Psoas muscle (tissue), 8 donors: ENCODE measurements around the gene CLCF1. TPM values are rescaled to one million over a fixed set of nuclear protein-coding genes. Genes with fewer than 3 reads are reported as not detected.

ENCODE experiments used
- ATAC-seq, 4 donors: fragments of 200-7000 bp; cut with Tn5 transposase; one replicate each; pipeline ENCODE4 v1.9.1; 2020; ENCODE audit warnings: moderate library complexity in 3 of 4, mild to moderate bottlenecking in 2 of 4
- DNase-seq, 2 donors: peaks; one replicate each; pipeline ENCODE4 v3.0.0-alpha.2; 2020
- H3K27ac ChIP-seq: fragments of 200-600 bp; one replicate; pipeline ENCODE4 v1.8.0; 2022
- H3K27me3 ChIP-seq, 3 donors: fragments of 200-600 bp in 1 of 3; one replicate each; pipeline versions ENCODE4 v1.6.1 to v1.8.0; 2013 to 2022; ENCODE audit warnings: low read length in 2 of 3, mild to moderate bottlenecking in 2 of 3, moderate library complexity in 1 of 3; ENCODE audit not compliant: insufficient read depth in 3 of 3
- H3K36me3 ChIP-seq, 2 donors: fragments of 200-600 bp in 1 of 2; one replicate each; pipeline versions ENCODE4 v1.6.1 to v1.8.0; 2013 to 2022; ENCODE audit warnings: low read depth in 1 of 2, mild to moderate bottlenecking in 1 of 2, moderate library complexity in 1 of 2; ENCODE audit not compliant: insufficient read depth in 1 of 2
- H3K4me1 ChIP-seq: fragments of 200-600 bp; one replicate; pipeline ENCODE4 v1.8.0; 2022
- H3K4me3 ChIP-seq: fragments of 200-600 bp; one replicate; pipeline ENCODE4 v1.8.0; 2022; ENCODE audit warnings: mild to moderate bottlenecking
- H3K9me3 ChIP-seq: fragments of 200-600 bp; one replicate; pipeline ENCODE4 v1.8.0; 2022
- WGBS, 3 donors: extraction: QIAGEN DNeasy Blood & Tissue Kit; methylation state at CpG; one replicate each; pipeline versions ENCODE4 v1.1.6 to v1.1.7; 2013; 5-methylcytosine and 5-hydroxymethylcytosine counted together
- intact Hi-C, 2 donors: fragments of 100-400 bp; cut with DNase I; formaldehyde crosslinking; loops; one replicate each; pipeline versions ENCODE4 v1.11.0 to v1.14.2; 2022
- polyA plus RNA-seq, 3 donors: library from polyadenylated mRNA; stranded (reverse); fragments of 200-250 nt; gene quantifications; one replicate each; pipeline ENCODE4 v1.2.3, GENCODE V29; 2013
- total RNA-seq, 4 donors: library from RNA; stranded (reverse); fragmentation: NEBNext Ultra II Directional in 2 of 4; extraction: Animal tissue kit (Norgen Biotek cat#: 25700) in 2 of 4; gene quantifications; one replicate each; pipeline versions ENCODE4 v1.2.1 to v1.2.4, GENCODE V29; 2021 to 2023
- TF ChIP-seq, protein P1 (sequence below): fragments of 200-600 bp; IDR thresholded peaks from one replicate; pipeline ENCODE4 v1.8.0; 2022; ENCODE audit warnings: antibody characterized with exemption
- donor health status: healthy with polysubstance abuse.
- donor health status: DM: no; HTN: no; CAD: no; lungs with moderate emphysema.
- donor health status: Bipolar disorder and iron deficiency.
- donor health status: healthy.
- donor health status: DM: yes; HTN: yes; CAD: no.
- donor health status: DM: no; HTN: no; CAD: no.
- donor health status: DM: no; HTN: no; CAD: no.
- donor health status: DM: yes; HTN: yes; CAD: no.

CLCF1 gene
- total and polyA plus RNA-seq, 7 donors = 0.44 to 6.5 (median 0.69) TPM

GRCh38 chr11:67357831-67358670 is 15.3 kb downstream of the CLCF1 start:
- peaks cover 36% of the 10 kb centered on the region for H3K4me1 ChIP-seq
- TF ChIP-seq, protein P1, sequence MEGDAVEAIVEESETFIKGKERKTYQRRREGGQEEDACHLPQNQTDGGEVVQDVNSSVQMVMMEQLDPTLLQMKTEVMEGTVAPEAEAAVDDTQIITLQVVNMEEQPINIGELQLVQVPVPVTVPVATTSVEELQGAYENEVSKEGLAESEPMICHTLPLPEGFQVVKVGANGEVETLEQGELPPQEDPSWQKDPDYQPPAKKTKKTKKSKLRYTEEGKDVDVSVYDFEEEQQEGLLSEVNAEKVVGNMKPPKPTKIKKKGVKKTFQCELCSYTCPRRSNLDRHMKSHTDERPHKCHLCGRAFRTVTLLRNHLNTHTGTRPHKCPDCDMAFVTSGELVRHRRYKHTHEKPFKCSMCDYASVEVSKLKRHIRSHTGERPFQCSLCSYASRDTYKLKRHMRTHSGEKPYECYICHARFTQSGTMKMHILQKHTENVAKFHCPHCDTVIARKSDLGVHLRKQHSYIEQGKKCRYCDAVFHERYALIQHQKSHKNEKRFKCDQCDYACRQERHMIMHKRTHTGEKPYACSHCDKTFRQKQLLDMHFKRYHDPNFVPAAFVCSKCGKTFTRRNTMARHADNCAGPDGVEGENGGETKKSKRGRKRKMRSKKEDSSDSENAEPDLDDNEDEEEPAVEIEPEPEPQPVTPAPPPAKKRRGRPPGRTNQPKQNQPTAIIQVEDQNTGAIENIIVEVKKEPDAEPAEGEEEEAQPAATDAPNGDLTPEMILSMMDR = no peak
- 78 to 82% (median 80%) methylated on average over 12 of the region's 12 CpGs for WGBS, 3 donors
- no peaks in the 10 kb centered on the region for H3K9me3 ChIP-seq
- H3K4me3 ChIP-seq = no peak overlapping the region
- intact Hi-C loops = loop anchor here (1.0 to 2.0 kb wide), 3 partner anchors 24 to 149 kb away; no protein-coding TSS in a partner anchor
- ATAC-seq = no peak
- H3K27ac ChIP-seq = no peak overlapping the region
- H3K27me3 ChIP-seq = no peaks in the 10 kb centered on the region
- no peaks in the 10 kb centered on the region for H3K36me3 ChIP-seq
- no peak for DNase-seq

DNA sequence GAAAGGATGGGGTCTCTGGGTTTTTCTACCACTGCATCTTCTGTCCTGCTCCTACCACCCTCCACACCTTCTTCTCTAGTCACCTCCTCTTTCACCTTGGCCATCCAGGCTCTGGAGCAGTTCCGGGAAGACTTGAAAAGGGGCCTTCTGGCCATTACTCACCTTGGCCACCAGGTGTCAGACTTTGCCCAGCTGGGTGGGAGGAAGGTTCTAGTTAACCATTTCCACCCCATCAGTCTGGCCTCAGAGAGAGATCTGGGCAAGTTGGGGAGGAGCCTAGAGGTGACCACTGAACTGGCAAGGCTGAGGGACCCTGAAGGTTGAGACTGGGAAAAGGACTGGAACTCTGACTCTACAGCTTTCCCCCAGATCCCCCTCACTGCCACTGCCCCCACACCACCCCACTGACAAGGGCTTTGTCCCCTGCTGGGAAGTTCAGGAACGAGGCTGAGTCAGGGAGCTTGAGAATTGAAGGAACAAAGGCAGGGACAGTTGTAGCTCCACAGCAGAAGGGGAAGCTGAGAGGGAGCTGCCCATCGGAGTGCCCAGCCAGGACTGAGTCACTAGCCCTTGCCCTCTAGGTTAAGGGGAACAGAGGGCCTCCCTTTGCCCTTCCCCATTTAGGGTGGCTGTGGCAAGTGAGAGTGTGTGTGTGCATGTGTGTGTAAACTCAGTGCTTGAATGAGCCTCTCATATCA is 16.4 kb downstream of the CLCF1 start:
- H3K27me3 ChIP-seq = no peaks in the 10 kb centered on the region
- DNase-seq (peak in 1 of 2 donors; percentile 79), ATAC-seq (peak; percentile 20 to 37 (median 30))
- H3K4me3 ChIP-seq = no peak overlapping the region
- intact Hi-C loops = loop anchor here (1.0 to 2.0 kb wide), 3 partner anchors 25 to 150 kb away; no protein-coding TSS in a partner anchor
- 23 to 29% (median 24%) methylated on average over 3 of the region's 3 CpGs for WGBS, 3 donors
- peaks cover 40% of the 10 kb centered on the region for H3K4me1 ChIP-seq
- TF ChIP-seq, protein P1 = peak; percentile 89
- no peaks in the 10 kb centered on the region for H3K9me3 ChIP-seq
- no peaks in the 10 kb centered on the region for H3K36me3 ChIP-seq
- peak overlapping the region; percentile 99 for H3K27ac ChIP-seq

GRCh38 chr11:67356387-67356863 is 17.0 kb downstream of the CLCF1 start:
- Histone ChIP-seq H3K27ac (peak overlapping the region; percentile 99), H3K4me1 (peaks cover 46% of the 10 kb centered on the region), H3K4me3 (no peak overlapping the region), H3K27me3 (no peaks in the 10 kb centered on the region), H3K36me3 (no peaks in the 10 kb centered on the region), H3K9me3 (no peaks in the 10 kb centered on the region)
- TF ChIP-seq, protein P1 = no peak
- peak in 1 of 2 donors; percentile 52 for DNase-seq
- intact Hi-C loops = loop anchor here (2.0 kb wide), 2 partner anchors 26 to 150 kb away; no protein-coding TSS in a partner anchor
- ATAC-seq = no peak
- WGBS, 3 donors = 56 to 62% (median 58%) methylated on average over 4 of the region's 4 CpGs

DNA sequence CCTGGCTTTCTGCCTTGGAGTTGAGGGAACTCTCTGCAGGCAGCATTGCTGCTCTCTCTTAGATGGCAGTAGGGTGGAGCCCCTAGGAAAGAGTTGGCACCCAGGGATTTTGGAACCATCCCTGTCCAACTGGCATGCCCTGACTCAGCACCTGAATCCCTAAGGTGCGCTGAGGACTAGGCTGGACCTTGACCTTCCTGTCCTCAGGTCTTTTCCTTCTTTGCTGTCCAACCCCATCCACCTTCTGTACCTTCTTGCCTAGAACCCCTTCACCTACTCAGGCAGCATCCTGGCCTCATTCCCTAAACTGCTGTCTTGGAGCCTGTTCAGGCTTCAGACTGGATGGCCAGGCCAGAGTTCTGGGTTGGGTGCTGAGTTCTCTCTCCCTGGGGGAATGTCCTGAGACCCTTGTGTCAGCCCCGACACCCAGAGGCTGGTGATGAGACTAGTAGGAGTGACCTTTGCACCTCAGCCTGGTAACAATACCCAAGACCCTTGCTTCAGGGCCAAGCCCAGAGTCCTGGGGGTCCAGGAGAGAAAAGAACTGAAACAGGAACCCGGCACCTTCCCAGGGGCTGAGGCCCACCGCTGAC is 17.5 kb downstream of the CLCF1 start:
- no peak for ATAC-seq
- WGBS, 3 donors = 80 to 83% (median 81%) methylated on average over 4 of the region's 4 CpGs
- Histone ChIP-seq H3K4me3 (no peak overlapping the region), H3K9me3 (no peaks in the 10 kb centered on the region), H3K27ac (peak overlapping the region; percentile 99), H3K4me1 (peaks cover 50% of the 10 kb centered on the region), H3K36me3 (no peaks in the 10 kb centered on the region), H3K27me3 (no peaks in the 10 kb centered on the region)
- intact Hi-C loops = loop anchor here (2.0 kb wide), 2 partner anchors 27 to 151 kb away; no protein-coding TSS in a partner anchor
- TF ChIP-seq, protein P1 = no peak
- DNase-seq = no peak
